Stimulated activated CD8-positive, alpha-beta memory T cell treated with anti-CD3 and anti-CD28 coated beads, Interleukin-4, amount 100 ng/mL, for 1 hour (primary cell): Measurements from ENCODE around the gene CDC123.
"Not testable (repeated sequence)": the region's sequence is repeated elsewhere in the genome, so short reads cannot be mapped to it uniquely, and the experiment has no call there.

Experiments used
- DNase-seq, 2 donors: peaks; one replicate each; pipeline ENCODE4 v3.0.0-alpha.2; 2020; ENCODE audit warnings: low read depth in 2 of 2, low spot score in 1 of 2

Gene CDC123

GRCh38 chr10:12297784-12298183 lies 101.8 kb downstream of the CDC123 start:
- DNase-seq, result not testable (repeated sequence)

DNA sequence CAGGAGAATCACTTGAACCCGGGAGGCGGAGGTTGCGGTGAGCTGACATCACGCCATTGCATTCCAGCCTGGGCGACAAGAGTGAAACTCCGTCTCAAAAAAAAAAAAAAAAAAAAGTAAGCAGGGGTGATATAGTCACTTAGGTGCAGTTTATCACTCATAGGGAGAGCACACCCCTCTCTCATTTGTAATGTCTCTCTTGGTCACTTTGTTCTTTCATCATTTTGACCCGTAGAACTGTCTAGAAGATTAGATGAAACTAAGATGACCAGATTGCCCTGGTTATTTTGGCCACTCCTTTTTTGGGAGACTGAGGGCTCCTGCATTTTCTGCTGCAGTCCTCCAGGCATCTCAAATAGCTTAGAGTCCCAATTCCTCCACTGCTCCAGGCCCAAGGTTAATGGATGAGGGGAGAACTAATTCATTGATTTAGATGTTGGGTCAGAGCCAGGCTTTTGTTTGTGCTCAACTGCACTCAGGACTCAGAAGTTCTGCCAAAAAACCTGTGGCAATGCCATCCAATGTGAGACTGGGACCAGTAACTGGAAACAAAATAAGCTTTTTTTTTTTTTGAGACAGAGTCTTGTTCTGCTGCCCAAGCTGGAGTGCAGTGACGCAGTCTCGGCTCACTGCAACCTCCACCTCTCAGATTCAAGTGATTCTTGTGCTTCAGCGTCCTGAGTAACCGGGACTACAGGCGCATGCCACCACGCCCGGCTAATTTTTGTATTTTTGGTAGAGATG lies 103.4 kb downstream of the CDC123 start:
- no peak for DNase-seq
